DND-41 (cell line): ENCODE measurements around the gene PCYOX1L.

Experiments used
- ATAC-seq: fragments of 200-7000 bp; cut with Tn5 transposase; 3 replicates; pipeline ENCODE4 v1.9.1; 2021; ENCODE audit warnings: low read depth; ENCODE audit not compliant: insufficient read depth
- DNase-seq: peaks from one replicate; pipeline ENCODE4 v3.0.0-alpha.2; 2020
- H2AFZ ChIP-seq: 2 replicates; pipeline ENCODE4 v1.6.0; 2012; ENCODE audit warnings: low read depth, low read length
- H3K27ac ChIP-seq: 2 replicates; pipeline ENCODE4 v1.5.1; 2012; ENCODE audit warnings: low read length, inconsistent platforms
- H3K27me3 ChIP-seq: fragments of 200-600 bp; sonication (generic); 2 replicates; pipeline ENCODE4 v1.6.0; 2012; ENCODE audit warnings: low read length, mild to moderate bottlenecking, inconsistent platforms; ENCODE audit not compliant: insufficient read depth, poor library complexity
- H3K36me3 ChIP-seq: 2 replicates; pipeline ENCODE4 v1.5.1; 2012; ENCODE audit warnings: low read length, inconsistent platforms; ENCODE audit not compliant: insufficient read depth
- H3K4me1 ChIP-seq: 2 replicates; pipeline ENCODE4 v1.5.1; 2012; ENCODE audit warnings: mild to moderate bottlenecking, low read length; ENCODE audit not compliant: insufficient read depth
- H3K4me2 ChIP-seq: 2 replicates; pipeline ENCODE4 v1.6.0; 2012; ENCODE audit warnings: mild to moderate bottlenecking, moderate library complexity, low read length, inconsistent platforms; ENCODE audit not compliant: insufficient read depth
- H3K4me3 ChIP-seq, 2 experiments: fragments of 200-600 bp in 1 of 2; shearing (Covaris generic) in 1 of 2; 2 replicates each; pipeline ENCODE4 v1.5.1; 2012 to 2016; ENCODE audit warnings: inconsistent platforms in 2 of 2, low read length in 2 of 2, mild to moderate bottlenecking in 2 of 2, low read depth in 1 of 2, moderate library complexity in 1 of 2
- H3K79me2 ChIP-seq: 2 replicates; pipeline ENCODE4 v1.6.0; 2012; ENCODE audit warnings: low read length, inconsistent platforms; ENCODE audit not compliant: insufficient read depth
- H3K9ac ChIP-seq: 2 replicates; pipeline ENCODE4 v1.6.0; 2012; ENCODE audit warnings: low read depth, mild to moderate bottlenecking, inconsistent platforms, low read length, moderate library complexity
- H3K9me3 ChIP-seq: 2 replicates; pipeline ENCODE4 v1.5.1; 2012; ENCODE audit warnings: low read length, moderate library complexity, mild to moderate bottlenecking, inconsistent platforms; ENCODE audit not compliant: insufficient read depth, severe bottlenecking
- H4K20me1 ChIP-seq: 2 replicates; pipeline ENCODE4 v1.6.0; 2012; ENCODE audit warnings: low read length; ENCODE audit not compliant: insufficient read depth
- EZH2 ChIP-seq: IDR thresholded peaks from 3 replicates; pipeline ENCODE4 v1.6.1; 2012; ENCODE audit warnings: borderline replicate concordance, low read depth, mild to moderate bottlenecking, moderate library complexity, low read length, inconsistent platforms; ENCODE audit not compliant: severe bottlenecking
- TF ChIP-seq, protein P1 (sequence below): IDR thresholded peaks from 2 replicates; pipeline ENCODE4 v1.5.1; 2012; ENCODE audit warnings: borderline replicate concordance, low read length, moderate library complexity, mild to moderate bottlenecking; ENCODE audit not compliant: poor library complexity, severe bottlenecking; ENCODE audit errors: extremely low read depth

Gene PCYOX1L

GRCh38 chr5:149376104-149376503, 18.3 kb downstream of the PCYOX1L start:
- TF ChIP-seq EZH2, result no peak
- TF ChIP-seq, protein P1, sequence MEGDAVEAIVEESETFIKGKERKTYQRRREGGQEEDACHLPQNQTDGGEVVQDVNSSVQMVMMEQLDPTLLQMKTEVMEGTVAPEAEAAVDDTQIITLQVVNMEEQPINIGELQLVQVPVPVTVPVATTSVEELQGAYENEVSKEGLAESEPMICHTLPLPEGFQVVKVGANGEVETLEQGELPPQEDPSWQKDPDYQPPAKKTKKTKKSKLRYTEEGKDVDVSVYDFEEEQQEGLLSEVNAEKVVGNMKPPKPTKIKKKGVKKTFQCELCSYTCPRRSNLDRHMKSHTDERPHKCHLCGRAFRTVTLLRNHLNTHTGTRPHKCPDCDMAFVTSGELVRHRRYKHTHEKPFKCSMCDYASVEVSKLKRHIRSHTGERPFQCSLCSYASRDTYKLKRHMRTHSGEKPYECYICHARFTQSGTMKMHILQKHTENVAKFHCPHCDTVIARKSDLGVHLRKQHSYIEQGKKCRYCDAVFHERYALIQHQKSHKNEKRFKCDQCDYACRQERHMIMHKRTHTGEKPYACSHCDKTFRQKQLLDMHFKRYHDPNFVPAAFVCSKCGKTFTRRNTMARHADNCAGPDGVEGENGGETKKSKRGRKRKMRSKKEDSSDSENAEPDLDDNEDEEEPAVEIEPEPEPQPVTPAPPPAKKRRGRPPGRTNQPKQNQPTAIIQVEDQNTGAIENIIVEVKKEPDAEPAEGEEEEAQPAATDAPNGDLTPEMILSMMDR, result no peak

GRCh38 chr5:149376711-149377447, 19.0 kb downstream of the PCYOX1L start:
- no peak overlapping the region for H3K9ac ChIP-seq
- no peak overlapping the region for H3K27ac ChIP-seq
- DNase-seq (no peak), ATAC-seq (no peak)
- H3K9me3 ChIP-seq, result no peaks in the 10 kb centered on the region
- H3K79me2 ChIP-seq, result no peaks in the 10 kb centered on the region
- no peaks in the 10 kb centered on the region for H4K20me1 ChIP-seq
- TF ChIP-seq, protein P1, result no peak
- no peak for TF ChIP-seq EZH2
- no peaks in the 10 kb centered on the region for H3K36me3 ChIP-seq
- no peaks in the 10 kb centered on the region for H3K4me1 ChIP-seq
- H3K4me3 ChIP-seq, result no peak overlapping the region
- H2AFZ ChIP-seq, result no peak overlapping the region
- H3K4me2 ChIP-seq, result no peak overlapping the region
- no peaks in the 10 kb centered on the region for H3K27me3 ChIP-seq

More at GRCh38 chr5:149376104-149376503, 18.3 kb downstream of the PCYOX1L start:
- Histone ChIP-seq H4K20me1 (no peaks in the 10 kb centered on the region), H3K4me3 (no peak overlapping the region), H3K27ac (no peak overlapping the region), H3K4me2 (no peak overlapping the region), H3K9ac (no peak overlapping the region), H3K27me3 (no peaks in the 10 kb centered on the region), H3K4me1 (no peaks in the 10 kb centered on the region), H3K9me3 (no peaks in the 10 kb centered on the region), H2AFZ (no peak overlapping the region), H3K79me2 (no peaks in the 10 kb centered on the region), H3K36me3 (no peaks in the 10 kb centered on the region)
- DNase-seq (no peak), ATAC-seq (no peak)

DNA sequence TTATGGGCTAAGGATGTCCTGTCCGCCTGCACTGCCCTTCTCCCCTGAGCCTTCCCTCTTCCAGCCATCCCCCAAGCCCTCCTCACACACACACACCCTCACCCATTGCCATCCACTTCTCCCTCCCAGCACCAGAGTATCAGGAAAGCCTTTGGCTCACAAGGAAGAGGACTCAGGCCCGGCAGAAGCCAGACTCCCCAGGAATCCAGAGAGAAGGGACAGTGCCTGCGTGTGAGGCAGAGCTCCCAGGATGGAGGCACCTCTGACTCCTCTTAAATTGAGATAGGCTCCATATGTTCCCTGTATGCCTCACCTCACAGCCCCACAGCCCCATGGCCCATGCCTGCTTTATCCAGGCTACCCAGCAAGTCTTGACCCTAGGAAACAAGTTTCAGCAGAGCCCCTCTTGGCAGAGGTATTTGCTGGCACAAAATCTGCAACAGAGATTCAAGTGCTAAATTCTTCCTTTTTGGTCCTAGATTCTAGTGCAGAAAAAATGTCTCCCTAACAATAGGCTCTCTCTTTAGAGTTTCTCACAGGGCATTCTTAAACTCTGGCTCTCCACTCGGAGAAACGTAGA, 20.5 kb downstream of the PCYOX1L start:
- TF ChIP-seq EZH2, result no peak
- TF ChIP-seq, protein P1, result no peak
- DNase-seq (no peak), ATAC-seq (no peak)
- no peaks in the 10 kb centered on the region for H3K27me3 ChIP-seq
- no peaks in the 10 kb centered on the region for H4K20me1 ChIP-seq
- H3K4me2 ChIP-seq, result no peak overlapping the region
- no peak overlapping the region for H2AFZ ChIP-seq
- H3K79me2 ChIP-seq, result no peaks in the 10 kb centered on the region
- H3K36me3 ChIP-seq, result no peaks in the 10 kb centered on the region
- no peak overlapping the region for H3K9ac ChIP-seq
- H3K9me3 ChIP-seq, result no peaks in the 10 kb centered on the region
- no peak overlapping the region for H3K4me3 ChIP-seq
- H3K27ac ChIP-seq, result no peak overlapping the region
- H3K4me1 ChIP-seq, result no peaks in the 10 kb centered on the region
